CD4-positive, alpha-beta T cell treated with Interleukin-17A for 1 hour (primary cell): ENCODE results near the gene ADAMTSL2.
A peak's percentile ranks its signal among the peaks of the same experiment; 100 is the strongest.

Experiments
- DNase-seq: peaks from one replicate; pipeline ENCODE4 v3.0.0-alpha.2; 2020

Gene ADAMTSL2

DNA sequence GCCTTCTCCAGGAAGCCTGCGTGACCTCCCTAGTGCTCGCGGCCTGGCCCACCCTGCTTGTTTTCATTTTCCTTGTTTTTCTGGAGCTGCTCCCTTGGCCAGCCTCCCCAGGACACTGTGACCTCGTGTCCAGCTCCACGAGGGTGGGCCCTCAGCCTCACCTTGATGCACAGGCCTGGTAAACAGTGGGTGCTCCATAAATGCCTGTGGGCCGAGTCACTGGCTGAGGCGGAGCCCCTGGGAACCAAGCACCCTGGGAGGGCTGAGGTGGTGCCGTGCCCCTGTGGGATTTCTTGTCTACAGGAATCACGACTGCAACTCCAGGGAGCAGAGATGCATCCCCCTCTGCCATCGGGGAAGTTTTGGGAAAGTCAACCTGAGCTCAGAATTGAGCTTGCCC, 57.5 kb downstream of the ADAMTSL2 start:
- no peak for DNase-seq

DNA sequence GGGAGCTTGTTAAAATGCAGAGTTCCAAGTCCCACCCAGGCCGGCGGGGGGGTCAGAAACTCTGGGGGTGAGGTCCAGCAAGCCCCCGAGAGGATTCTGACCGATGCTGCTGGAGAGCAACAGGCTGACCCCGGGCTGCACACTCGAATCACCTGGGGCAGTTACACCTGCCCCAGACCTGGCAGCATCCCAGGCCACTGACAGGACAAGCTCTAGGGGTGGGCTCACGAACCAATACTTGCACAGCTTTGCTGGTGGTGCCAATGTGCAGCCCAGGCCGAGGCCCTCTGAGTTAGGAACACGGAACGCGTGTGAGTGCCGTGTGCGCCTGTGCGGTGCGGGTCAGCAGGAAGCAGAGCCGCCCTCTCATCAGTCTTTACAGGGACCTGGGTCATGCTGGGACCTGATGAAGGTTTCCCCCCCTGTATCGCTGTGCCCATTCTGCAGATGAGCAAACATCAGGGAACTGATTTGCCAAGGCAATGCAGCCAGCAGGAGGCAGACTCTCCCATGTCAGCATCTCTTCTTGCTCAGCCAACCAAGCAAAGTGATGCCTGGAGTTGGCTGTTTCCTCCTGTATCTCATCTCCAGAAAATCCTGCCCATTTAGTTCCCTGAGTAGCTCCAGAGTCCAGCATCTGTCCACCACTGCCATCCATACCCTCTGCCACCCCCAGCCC, 58.4 kb downstream of the ADAMTSL2 start:
- DNase-seq: peak; percentile 24

DNA sequence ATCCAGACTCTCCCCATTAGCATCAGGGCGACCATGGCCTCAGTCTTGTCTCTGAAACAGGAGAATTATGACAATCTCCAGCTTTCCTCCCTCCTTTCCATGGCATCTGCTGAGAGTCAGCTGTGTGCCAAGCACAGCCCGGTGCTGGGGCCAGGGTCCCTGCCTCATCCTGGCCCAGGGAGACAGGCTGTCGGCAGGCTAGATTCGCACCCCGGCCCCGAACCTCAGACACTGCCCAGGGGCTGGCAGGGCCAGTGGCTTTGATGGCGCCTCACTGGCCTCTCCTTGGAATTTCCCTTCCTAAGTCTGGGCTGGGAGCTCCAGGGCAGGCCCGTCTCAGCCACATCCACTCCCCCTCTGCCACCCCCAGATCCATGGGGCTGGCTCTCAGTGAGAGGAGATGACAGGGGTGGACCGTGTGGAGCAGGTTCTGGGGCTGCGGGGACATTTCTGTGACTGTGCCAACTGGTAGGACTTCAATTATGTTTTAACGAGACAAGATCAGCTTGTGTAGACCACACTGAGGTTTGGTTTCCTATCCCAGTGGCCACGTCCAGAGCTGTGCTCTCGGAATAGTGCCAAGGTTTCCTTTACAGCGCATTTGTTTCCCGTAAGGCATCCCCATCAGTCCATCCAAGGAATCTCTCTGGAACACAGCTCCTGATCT, 59.2 kb downstream of the ADAMTSL2 start:
- DNase-seq: no peak

DNA sequence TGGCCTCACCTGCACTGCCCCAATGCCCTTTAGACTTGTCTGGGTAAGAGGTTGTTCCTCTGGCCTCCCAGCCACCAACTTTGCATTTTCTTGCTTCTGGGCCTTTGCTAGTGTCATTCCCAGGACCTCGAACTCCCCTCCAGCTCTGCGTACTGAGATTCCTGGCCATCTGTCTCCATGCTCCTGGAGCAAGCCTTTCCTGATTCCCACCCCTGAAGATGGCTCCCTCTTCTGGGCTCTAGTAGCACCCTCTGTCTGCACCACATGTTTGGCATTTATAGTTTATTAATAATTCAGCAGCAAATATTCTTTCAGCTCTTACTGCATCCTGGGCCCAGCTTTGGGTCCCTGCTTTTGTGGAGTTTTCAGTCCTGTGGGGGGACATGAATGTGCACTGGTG, 59.8 kb downstream of the ADAMTSL2 start:
- DNase-seq: no peak

DNA sequence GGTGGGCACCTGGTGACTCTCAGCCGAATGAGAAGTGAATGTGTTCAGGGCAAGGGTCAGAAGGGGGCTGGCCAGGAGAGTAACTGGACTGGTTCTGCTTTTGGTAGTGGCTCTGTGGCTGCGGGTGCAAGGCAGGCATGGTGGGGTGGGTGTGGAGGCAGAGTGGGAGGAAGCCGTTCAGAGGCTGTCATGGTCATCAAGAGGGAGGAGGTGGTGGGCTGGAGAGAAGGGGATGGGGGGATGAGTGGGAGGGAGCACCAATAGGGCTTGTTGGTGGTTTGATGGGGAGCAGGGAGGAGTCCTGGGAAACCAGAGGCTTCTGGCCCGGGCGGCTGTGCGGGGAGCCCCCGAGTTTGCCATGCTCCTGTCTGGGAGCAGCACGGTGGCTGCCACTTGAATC, 61.4 kb downstream of the ADAMTSL2 start:
- DNase-seq: no peak

DNA sequence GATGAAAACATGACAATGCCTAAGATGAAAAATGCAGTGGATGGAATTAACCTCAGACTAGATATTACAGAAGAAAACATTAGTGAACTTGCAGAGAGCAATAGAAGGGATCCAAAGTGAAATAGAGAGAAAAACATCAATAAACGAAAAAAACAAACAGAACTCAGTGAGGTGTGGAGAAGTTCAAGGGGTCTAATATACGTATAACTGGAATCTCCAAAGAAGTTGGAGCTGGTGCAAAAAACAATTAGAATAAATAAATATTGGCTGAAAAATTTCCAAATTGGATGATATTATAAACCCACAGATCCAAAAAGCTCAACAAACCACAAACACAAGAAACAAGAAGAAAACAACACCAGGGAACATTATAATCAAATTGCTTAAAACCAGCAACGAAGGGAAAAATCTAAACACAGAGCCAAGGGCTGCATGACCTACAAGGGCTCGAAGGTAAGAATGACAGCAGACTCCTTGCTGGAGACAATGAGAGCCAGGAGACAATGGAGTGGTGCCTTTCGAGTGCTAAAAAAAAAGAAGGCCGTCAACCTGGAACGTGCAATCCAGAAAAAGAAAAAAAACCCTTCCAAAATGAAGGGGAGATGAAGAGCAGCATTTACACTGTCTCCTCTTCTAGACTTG, 62.9 kb downstream of the ADAMTSL2 start:
- DNase-seq: no peak

DNA sequence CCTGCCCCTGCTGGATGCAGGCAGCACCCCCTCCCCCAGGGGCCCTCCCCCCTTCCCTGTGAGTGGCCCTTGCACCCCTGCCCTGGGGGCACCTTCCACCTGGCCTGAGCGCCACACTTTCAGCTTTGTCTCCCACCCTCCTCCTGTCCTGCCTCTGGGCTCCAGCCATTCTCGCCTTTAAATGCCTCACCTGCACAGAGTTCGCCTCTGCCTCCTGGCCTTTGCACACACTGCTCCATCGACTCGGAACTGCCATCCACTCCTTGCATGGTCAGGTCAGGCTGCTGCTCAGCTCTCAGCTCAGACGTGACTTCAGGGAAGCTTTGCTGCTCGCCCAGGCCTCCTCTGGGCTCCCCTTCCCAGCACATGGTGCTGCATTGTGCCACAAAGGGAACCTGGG, 64.5 kb downstream of the ADAMTSL2 start:
- DNase-seq: no peak

DNA sequence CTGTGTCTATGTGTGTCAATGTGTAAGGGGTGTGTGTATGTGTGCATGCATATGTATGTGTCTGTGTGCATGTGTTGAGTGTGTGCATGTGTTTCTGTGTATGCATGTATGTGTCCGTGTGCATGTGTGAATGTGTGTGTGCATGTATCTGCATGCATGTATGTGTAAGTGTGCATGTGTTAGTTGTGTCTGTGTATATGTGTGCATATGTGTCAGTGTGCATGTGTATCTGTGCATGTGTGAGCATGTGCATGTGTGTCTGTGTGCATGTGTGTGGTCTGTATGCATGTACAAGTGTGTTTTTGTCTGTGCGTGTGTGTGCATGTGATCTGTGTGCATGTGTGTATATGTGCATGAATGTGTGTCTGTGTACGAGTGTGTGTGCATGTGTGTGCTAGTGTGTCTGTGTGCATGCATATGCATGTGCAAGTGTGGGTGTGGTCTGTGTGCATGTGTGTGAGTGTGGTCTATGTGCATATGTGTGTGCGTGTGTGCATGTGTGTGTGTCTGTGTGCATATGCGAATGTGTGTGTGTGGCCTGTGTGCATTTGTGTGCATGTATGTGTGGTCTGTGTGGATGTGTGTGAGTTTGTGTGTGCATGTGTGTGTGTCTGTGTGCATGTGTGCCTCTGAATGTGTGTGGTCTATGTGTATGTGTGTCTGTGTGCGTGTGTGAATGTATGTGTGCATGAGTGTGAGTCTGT, 65.1 kb downstream of the ADAMTSL2 start:
- DNase-seq: no peak

DNA sequence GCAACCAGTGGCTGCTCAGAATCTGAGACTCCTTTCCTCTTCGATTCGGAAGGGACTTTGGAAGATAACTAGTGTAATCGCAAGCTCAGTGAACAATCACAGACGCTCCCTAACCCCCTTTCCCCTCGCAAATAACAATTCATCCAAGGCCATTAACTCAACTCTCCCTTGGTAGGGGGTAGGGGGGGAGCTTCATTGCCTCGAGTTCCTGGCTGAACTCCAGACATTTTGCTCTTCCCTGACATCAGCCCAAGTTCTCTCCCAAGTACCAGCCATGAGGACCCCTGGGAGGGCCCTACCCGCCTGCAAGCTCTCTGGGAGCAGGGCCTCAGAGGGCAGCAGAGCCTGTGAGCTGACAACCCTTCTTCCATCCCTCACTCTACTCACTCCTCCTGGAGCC, 66.2 kb downstream of the ADAMTSL2 start:
- no peak for DNase-seq

DNA sequence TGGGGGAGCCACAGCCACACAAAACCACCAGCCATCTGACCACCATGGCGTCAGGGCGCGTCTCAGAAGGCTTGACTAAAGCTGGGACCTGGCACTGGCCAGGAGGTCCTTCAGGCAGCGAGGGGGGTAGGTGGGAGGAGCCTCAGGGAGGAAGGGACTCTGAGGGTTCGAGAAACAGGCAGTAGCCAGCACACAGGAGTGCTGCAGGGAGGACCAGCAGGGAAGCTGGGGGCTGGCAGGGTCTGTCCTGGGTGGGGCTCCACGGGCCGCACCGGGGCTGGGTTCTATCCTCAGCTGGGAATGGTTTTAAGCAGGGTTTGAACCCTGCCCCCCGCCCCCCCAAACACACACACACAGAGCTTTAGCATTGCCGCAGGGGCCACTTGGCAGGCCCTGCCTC, 67.2 kb downstream of the ADAMTSL2 start:
- DNase-seq: no peak

DNA sequence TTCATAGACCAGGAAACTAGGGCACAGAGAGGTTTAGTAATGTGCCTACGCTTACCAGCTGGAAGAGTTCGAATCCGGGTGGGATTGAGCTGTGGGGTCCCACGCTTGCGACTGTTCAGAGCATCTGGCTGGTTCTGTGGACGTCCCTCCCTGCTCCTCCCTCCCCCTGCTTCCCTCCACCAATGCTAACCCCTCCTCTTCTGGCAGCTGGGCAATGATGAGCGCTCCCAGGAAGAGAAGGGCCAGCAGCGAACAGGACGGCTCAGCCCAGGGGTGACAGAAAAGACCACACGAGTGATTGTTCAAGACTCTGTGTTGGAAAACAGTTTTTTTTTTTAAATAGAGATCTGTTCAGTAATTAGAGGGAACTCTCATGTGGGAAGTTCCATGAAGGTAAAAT, 67.8 kb downstream of the ADAMTSL2 start:
- no peak for DNase-seq

DNA sequence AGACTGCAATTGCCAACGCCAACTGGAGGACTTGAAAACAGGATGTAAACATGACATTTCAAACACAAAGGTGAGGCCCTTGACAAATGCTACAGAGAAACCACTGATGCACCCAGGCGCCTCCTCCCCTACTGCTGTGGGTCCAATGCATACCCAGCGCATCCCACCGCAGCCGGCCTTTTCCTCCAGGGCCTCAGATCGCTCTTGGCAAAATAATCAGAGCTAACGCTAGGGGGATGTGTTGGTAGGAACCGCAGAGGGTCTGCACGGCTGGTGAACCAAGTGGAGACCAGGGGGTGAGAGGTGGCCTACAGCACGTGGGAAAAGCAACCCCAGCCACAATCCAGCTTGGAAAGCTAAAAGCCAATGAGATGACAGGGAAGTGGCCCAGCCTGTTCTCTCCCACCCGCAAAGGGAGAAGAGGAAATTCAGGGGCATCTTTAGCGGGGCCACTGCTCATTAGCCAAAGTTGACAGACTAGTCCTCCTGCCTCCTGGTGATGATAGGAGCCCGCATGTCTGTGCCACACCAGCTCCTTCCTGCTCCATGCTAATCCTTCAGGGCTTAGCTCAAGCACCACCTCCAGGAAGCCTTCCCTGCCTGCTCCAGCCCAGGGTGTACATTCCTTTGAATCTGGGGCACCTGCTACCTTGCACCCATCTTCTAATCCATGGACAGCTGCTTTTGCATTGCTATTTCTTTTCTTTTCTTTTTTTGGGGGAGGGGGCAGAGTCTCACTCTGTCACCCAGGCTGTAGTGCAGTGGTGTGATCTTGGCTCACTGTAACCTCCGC, 68.8 kb downstream of the ADAMTSL2 start:
- no peak for DNase-seq

DNA sequence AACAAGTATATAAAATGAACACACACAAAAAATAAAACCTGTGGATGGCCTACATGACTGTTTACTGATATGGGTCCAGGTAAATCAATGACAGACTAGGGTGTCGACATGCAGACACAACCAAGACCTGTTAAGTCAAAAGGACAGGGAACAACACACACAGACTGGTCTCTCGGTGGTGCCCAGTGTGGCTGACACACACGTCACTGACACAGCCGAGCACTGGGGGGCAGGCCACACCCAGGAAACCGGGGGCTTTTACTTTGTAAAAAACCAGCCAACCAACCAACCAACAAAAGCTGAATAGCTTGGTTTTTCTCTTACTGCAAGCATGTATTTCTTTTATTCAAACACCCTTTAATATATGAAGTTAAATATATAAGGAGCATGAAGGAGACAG, 69.7 kb downstream of the ADAMTSL2 start:
- DNase-seq: peak; percentile 29

DNA sequence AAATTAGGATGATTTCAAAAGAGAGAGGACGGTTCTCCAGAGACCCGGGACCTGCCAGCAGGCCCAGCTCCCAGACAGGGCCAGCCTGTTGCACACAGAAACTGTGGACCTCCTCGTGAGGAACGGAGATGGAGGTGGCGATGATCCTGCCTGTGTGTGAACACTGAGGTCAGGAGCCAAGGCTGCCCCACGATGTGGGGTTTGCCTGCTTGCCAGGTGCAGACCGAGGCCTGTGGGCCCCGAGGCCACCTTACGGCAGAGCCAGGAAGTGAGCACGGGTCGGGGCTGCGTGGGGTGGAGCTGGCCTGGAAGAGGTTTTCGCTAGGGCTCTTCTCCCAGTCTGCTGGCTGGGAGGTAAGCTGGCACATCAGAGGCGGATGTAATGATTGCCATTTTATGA, 70.4 kb downstream of the ADAMTSL2 start:
- DNase-seq: no peak

DNA sequence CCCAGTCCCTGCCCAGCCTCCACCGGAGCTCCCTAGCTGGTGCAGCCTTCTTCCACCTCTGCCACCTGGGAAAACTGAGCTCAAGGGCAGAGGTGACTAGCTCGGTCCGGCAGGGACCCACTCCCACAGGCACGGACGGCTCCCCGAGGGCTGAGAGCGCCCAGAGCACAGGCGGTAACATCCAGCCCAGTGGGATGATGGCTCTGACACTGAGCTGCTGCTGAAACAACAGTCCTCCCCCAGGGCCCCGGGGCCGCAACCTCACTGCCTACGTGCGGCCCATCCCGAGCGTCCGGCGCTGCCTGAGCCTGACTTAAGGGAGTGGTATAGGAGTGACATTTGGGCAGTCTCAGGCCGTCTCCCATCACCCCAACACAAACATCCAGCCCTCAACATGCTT, 70.9 kb downstream of the ADAMTSL2 start:
- DNase-seq: no peak

DNA sequence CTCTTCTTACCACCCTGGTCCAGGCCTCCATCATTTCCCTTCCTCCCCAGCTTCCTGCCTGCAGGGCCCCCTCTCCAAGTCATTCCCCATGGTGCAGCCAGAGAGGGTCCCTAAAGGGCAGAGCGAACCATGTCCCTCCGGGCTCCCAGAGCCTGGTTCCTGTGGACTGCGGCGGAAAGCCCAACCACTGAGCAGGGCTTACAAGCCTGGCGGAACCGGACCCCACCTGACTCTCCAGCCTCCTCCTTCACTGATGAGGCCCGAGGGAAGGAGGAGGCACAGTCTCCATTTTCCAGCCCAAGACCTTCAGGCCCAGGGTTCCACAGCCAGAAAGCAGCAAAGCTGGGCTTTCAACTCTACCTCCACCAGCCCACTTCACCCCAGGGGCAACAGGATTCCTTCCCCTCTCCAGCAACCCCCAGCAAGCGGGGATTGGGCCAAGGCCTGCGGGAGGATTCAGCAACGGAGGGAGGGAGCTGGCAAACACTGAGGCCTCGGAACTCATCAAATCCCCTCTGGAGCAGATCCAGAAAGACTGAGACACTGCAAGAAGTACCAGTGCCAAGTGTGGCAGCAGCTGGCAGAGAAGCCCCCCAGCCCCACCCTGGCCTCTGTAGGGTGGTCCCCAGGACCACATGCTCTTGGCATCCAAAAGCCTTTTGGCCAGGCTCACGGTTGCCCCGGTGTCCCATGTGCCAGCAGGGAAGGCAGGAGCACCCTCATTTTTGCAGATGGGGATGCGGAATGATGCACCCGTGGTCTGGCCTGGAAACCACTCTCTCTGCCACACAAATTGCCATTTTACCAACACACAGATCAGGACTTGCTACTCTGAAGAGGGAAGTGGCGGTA, 71.6 kb downstream of the ADAMTSL2 start:
- no peak for DNase-seq

DNA sequence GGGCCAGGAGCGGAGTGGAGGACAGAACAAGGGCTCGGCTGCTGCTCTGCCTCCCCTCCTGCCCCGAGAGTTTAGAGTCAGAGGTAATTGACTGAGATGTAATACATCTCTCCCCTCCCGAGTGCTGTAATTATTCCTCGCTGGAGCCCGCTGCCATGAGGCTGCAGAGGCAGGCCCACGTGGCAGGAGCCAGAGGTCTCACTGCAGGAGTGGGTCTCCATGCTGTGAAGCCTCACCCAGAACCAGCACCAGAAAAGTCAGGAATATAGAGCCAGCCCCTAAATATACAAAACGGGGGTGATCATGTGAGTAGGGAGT, 72.2 kb downstream of the ADAMTSL2 start:
- DNase-seq: no peak

DNA sequence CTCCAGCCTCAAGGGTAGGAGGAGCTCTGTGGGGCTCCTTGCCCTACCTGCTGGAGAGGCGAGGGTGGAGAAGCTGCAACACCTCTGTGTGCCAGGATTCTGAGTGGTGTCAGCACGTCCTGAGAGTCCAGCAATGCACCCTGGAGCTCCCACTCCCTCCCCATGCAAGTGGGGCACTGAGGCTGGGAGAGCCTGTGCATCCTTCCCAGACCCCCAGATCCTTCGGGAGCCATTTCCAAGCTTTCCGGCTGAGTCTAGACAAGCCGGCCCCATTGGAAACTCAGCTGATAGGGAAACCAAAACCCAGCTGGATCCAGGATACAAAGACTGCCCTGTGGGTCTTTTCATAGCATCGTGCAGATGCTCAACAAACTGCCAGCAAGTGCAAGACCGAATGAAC, 72.9 kb downstream of the ADAMTSL2 start:
- no peak for DNase-seq

DNA sequence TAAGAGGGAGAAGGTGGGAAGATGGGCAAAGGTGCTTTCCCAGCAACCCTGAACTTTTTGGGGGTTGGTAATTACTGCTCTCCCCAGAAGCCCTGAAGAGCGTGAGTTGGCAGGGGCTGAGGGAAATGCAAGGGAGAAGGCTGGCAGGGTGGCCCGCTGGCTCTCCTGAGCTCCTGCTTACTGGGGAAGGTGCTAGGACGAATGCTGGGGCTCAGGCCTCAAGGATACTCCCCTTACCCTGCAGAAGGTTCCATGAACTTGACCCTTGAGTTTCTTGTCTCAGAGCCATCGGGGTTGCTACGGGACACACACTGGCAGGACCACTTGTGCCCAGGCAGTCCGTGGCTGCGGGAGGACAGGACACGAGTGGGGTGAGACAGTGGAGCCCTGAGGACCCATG, 73.5 kb downstream of the ADAMTSL2 start:
- DNase-seq: no peak

DNA sequence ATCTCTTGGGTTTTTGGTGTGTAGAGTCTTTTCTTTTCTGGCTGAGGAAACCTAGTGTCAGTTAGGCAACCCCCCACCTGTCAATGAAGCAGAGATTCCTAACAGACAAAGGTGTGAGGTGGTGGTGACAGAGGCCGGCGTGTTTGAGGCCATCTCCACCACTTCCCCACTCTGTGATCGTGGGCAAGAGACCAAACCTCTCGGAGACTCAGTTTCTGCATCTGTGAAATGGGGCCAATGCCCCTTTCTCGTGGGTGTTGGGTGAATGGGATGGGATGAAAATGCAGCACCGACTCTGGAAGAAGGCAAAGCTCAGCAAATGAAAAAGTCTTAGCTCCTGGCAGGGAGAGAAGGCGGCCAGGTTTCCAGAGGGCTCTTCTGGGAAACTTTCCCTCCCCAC, 73.9 kb downstream of the ADAMTSL2 start:
- no peak for DNase-seq

DNA sequence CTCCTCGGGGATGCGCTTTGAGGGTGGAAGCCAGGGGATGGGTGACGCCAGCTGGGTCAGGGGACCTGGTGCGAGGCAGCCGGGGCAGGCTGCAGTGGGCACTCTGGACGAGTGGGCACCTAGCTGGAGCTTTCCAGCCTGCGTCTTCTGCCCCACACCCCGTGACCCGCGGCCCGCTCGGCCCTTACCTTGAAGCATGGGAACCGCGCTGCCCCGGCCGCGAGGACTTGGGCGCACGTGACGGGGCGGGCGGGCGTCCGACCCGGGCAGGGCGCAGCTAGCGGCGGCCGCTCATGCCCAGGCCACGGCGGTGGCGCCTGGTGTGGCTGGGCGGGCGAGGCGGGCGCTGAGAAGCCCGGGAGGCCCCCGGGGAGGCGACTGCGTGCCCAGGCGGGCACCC, 74.4 kb downstream of the ADAMTSL2 start:
- DNase-seq: no peak
